ENCODE measurements around the gene EHD4. TPM values are rescaled to one million over a fixed set of nuclear protein-coding genes. Genes with fewer than 3 reads are reported as not detected.
A peak's percentile ranks its signal among the peaks of the same experiment; 100 is the strongest.

The EHD4 gene
- total RNA-seq, 6 experiments from 2014 or later: 14.1 to 21.8 (median 18.1) TPM

- H3K4me1 Mint-ChIP-seq (ENCODE audit: low read depth): peaks cover 14% of the 10 kb centered on the region
- H3K9me3 Mint-ChIP-seq: no peaks in the 10 kb centered on the region
- H3K36me3 Mint-ChIP-seq (ENCODE audit: low read depth): 0 out of 2 replicates have a peak, but pooled peaks cover 4% of the 10 kb centered on the region
- peak overlapping the region; percentile 83 for H3K27ac Mint-ChIP-seq
- DNase-seq: peak; percentile 78
- H3K27me3 Mint-ChIP-seq (ENCODE audit: insufficient read depth): peaks cover 2% of the 10 kb centered on the region; the same call in 1 of the 2 replicates
- TF ChIP-seq CTCF (IDR thresholded peaks at IDR 0.05): peak; percentile 25; the same call in 1 of the 2 replicates
- peak overlapping the region; percentile 34 for H3K4me3 Mint-ChIP-seq
Measured at GRCh38 chr15:41894791-41895463, 77.4 kb downstream of the EHD4 start.

- Mint-ChIP-seq H3K4me1 (ENCODE audit: low read depth) (peaks cover 14% of the 10 kb centered on the region), H3K27ac (peak overlapping the region; percentile 83), H3K27me3 (ENCODE audit: insufficient read depth) (peaks cover 2% of the 10 kb centered on the region; the same call in 1 of the 2 replicates), H3K9me3 (no peaks in the 10 kb centered on the region), H3K4me3 (peak overlapping the region; percentile 34), H3K36me3 (ENCODE audit: low read depth) (0 out of 2 replicates have a peak, but pooled peaks cover 4% of the 10 kb centered on the region)
- no peak for TF ChIP-seq CTCF (IDR thresholded peaks at IDR 0.05)
- DNase-seq: no peak
Measured at GRCh38 chr15:41894251-41894790, 78.0 kb downstream of the EHD4 start.

- Mint-ChIP-seq H3K4me1 (ENCODE audit: low read depth) (peaks cover 14% of the 10 kb centered on the region), H3K27ac (peak within 1 kb of the TSS; percentile 83), H3K36me3 (ENCODE audit: low read depth) (no peaks in the 10 kb centered on the region), H3K9me3 (no peaks in the 10 kb centered on the region), H3K27me3 (ENCODE audit: insufficient read depth) (peaks cover 2% of the 10 kb centered on the region; the same call in 1 of the 2 replicates), H3K4me3 (peak within 1 kb of the TSS; percentile 34)
- no peak for TF ChIP-seq CTCF (IDR thresholded peaks at IDR 0.05)
- DNase-seq: no peak
Measured at GRCh38 chr15:41893422-41894250, 78.7 kb downstream of the EHD4 start, which contains the start of gene SPTBN5. SPTBN5 (minus strand) TSS chr15:41894053; CDS start chr15:41893497, 556 bp downstream.

GRCh38 chr15:41892621-41893421 lies 79.5 kb downstream of the EHD4 start:
- Mint-ChIP-seq H3K9me3 (no peaks in the 10 kb centered on the region), H3K27ac (no peak overlapping the region), H3K36me3 (ENCODE audit: low read depth) (no peaks in the 10 kb centered on the region), H3K4me3 (no peak overlapping the region), H3K4me1 (ENCODE audit: low read depth) (peaks cover 14% of the 10 kb centered on the region), H3K27me3 (ENCODE audit: insufficient read depth) (peaks cover 2% of the 10 kb centered on the region; the same call in 1 of the 2 replicates)
- no peak for DNase-seq
- no peak for TF ChIP-seq CTCF (IDR thresholded peaks at IDR 0.05)

GRCh38 chr15:41891946-41892345 lies 80.4 kb downstream of the EHD4 start:
- Mint-ChIP-seq H3K27ac (no peak overlapping the region), H3K4me3 (no peak overlapping the region), H3K9me3 (no peaks in the 10 kb centered on the region), H3K36me3 (ENCODE audit: low read depth) (no peaks in the 10 kb centered on the region), H3K27me3 (ENCODE audit: insufficient read depth) (peaks cover 2% of the 10 kb centered on the region; the same call in 1 of the 2 replicates), H3K4me1 (ENCODE audit: low read depth) (peaks cover 14% of the 10 kb centered on the region)
- no peak for DNase-seq
- TF ChIP-seq CTCF (IDR thresholded peaks at IDR 0.05): no peak

All from HFFc6 (cell line).